ENCODE data around the gene SMIM5.
"Not testable (repeated sequence)": the region's sequence is repeated elsewhere in the genome, so short reads cannot be mapped to it uniquely, and the experiment has no call there.

The SMIM5 gene

GRCh38 chr17:75591722-75592302 lies 41.4 kb upstream of the SMIM5 start:
- H2AFZ ChIP-seq (ENCODE audit: insufficient read depth, low read length, poor library complexity): no peak overlapping the region
- no peak overlapping the region for H3K14ac ChIP-seq (ENCODE audit: low read length)
- H2BK12ac ChIP-seq (ENCODE audit: low read length): no peak overlapping the region
- H4K12ac ChIP-seq (ENCODE audit: low read depth, low read length): no peak overlapping the region
- no peak overlapping the region for H3K9ac ChIP-seq (ENCODE audit: low read length)
- no peaks in the 10 kb centered on the region for H3K9me3 ChIP-seq (ENCODE audit: insufficient read depth, low read depth, low read length)
- no peaks in the 10 kb centered on the region for H3K27me3 ChIP-seq (ENCODE audit: insufficient read depth, low read length)
- H3K23ac ChIP-seq (ENCODE audit: low read length): no peak overlapping the region
- no peak overlapping the region for H2AK5ac ChIP-seq (ENCODE audit: low read length)
- H3K4ac ChIP-seq (ENCODE audit: low read depth, low read length): no peak overlapping the region
- no peak overlapping the region for H3K18ac ChIP-seq (ENCODE audit: low read length)
- no peaks in the 10 kb centered on the region for H3K36me3 ChIP-seq (ENCODE audit: control insufficient read depth in 1 of 2, insufficient read depth in 2 of 2, low read length in 2 of 2)
- H4K8ac ChIP-seq (ENCODE audit: low read depth, low read length): no peak overlapping the region
- no peak overlapping the region for H2BK120ac ChIP-seq (ENCODE audit: insufficient read depth, low read length, poor library complexity)
- no peak overlapping the region for H3K27ac ChIP-seq (ENCODE audit: low read depth, low read length)
- peaks cover 18% of the 10 kb centered on the region for H3K79me1 ChIP-seq (ENCODE audit: low read length)
- H4K91ac ChIP-seq (ENCODE audit: low read depth, low read length): no peak overlapping the region
- no peak overlapping the region for H2BK5ac ChIP-seq (ENCODE audit: low read depth, low read length, poor library complexity)
- H3K79me2 ChIP-seq (ENCODE audit: control insufficient read depth, insufficient read depth, low read length, poor library complexity): peaks cover 12% of the 10 kb centered on the region
- DNase-seq: no peak
- no peak overlapping the region for H3K4me3 ChIP-seq (ENCODE audit: low read depth, low read length)
- peaks cover 4 to 9% of the 10 kb centered on the region in 2 experiments for H3K4me1 ChIP-seq (ENCODE audit: control insufficient read depth in 1 of 2, insufficient read depth in 2 of 2, low read length in 2 of 2)
- H3K4me2 ChIP-seq (ENCODE audit: low read length): no peak overlapping the region
- WGBS (ENCODE audit: extremely low coverage, insufficient coverage, insufficient read length): no CpG with 5 or more reads among the region's 7 CpGs

GRCh38 chr17:75592348-75593020 lies 40.8 kb upstream of the SMIM5 start:
- no peak overlapping the region for H4K91ac ChIP-seq (ENCODE audit: low read depth, low read length)
- H3K4me1 ChIP-seq (ENCODE audit: control insufficient read depth in 1 of 2, insufficient read depth in 2 of 2, low read length in 2 of 2): peaks cover 4 to 7% of the 10 kb centered on the region in 2 experiments
- H3K18ac ChIP-seq (ENCODE audit: low read length): no peak overlapping the region
- H4K8ac ChIP-seq (ENCODE audit: low read depth, low read length): no peak overlapping the region
- H2AFZ ChIP-seq (ENCODE audit: insufficient read depth, low read length, poor library complexity): no peak overlapping the region
- no peak overlapping the region for H2AK5ac ChIP-seq (ENCODE audit: low read length)
- DNase-seq: no peak
- H3K9ac ChIP-seq (ENCODE audit: low read length): no peak overlapping the region
- no peaks in the 10 kb centered on the region for H3K27me3 ChIP-seq (ENCODE audit: insufficient read depth, low read length)
- no peak overlapping the region for H2BK12ac ChIP-seq (ENCODE audit: low read length)
- H3K9me3 ChIP-seq (ENCODE audit: insufficient read depth, low read depth, low read length): no peaks in the 10 kb centered on the region
- H3K23ac ChIP-seq (ENCODE audit: low read length): no peak overlapping the region
- H3K4me2 ChIP-seq (ENCODE audit: low read length): no peak overlapping the region
- H2BK5ac ChIP-seq (ENCODE audit: low read depth, low read length, poor library complexity): no peak overlapping the region
- no peak overlapping the region for H3K14ac ChIP-seq (ENCODE audit: low read length)
- H3K4me3 ChIP-seq (ENCODE audit: low read depth, low read length): no peak overlapping the region
- no peak overlapping the region for H2BK120ac ChIP-seq (ENCODE audit: insufficient read depth, low read length, poor library complexity)
- no peaks in the 10 kb centered on the region for H3K36me3 ChIP-seq (ENCODE audit: control insufficient read depth in 1 of 2, insufficient read depth in 2 of 2, low read length in 2 of 2)
- H3K79me2 ChIP-seq (ENCODE audit: control insufficient read depth, insufficient read depth, low read length, poor library complexity): peaks cover 12% of the 10 kb centered on the region
- H4K12ac ChIP-seq (ENCODE audit: low read depth, low read length): no peak overlapping the region
- peaks cover 17% of the 10 kb centered on the region for H3K79me1 ChIP-seq (ENCODE audit: low read length)
- H3K27ac ChIP-seq (ENCODE audit: low read depth, low read length): no peak overlapping the region
- no CpG with 5 or more reads among the region's 17 CpGs for WGBS (ENCODE audit: extremely low coverage, insufficient coverage, insufficient read length)
- no peak overlapping the region for H3K4ac ChIP-seq (ENCODE audit: low read depth, low read length)

DNA sequence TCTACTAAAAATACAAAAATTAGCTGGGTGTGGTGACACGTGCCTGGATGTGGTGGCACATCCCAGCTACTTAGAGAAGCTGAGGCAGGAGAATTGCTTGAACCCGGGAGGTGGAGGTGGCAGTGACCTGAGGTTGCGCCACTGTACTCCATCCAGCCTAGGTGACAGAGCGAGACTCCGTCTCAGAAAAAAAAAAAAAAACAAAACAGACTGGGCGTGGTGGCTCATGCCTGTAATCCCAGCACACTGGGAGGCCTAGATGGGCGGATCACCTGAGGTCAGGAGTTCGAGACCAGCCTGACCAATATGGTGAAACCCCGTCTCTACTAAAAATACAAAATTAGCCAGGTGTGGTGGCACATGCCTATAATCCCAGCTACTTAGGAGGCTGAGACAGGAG lies 39.8 kb upstream of the SMIM5 start:
- H3K23ac ChIP-seq (ENCODE audit: low read length); H3K36me3 ChIP-seq (ENCODE audit: control insufficient read depth in 1 of 2, insufficient read depth in 2 of 2, low read length in 2 of 2); H2BK5ac ChIP-seq (ENCODE audit: low read depth, low read length, poor library complexity); H4K12ac ChIP-seq (ENCODE audit: low read depth, low read length); H3K18ac ChIP-seq (ENCODE audit: low read length); H3K79me2 ChIP-seq (ENCODE audit: control insufficient read depth, insufficient read depth, low read length, poor library complexity); H3K4me2 ChIP-seq (ENCODE audit: low read length); H2AK5ac ChIP-seq (ENCODE audit: low read length); H4K91ac ChIP-seq (ENCODE audit: low read depth, low read length); H3K79me1 ChIP-seq (ENCODE audit: low read length); H3K4me3 ChIP-seq (ENCODE audit: low read depth, low read length); H2BK120ac ChIP-seq (ENCODE audit: insufficient read depth, low read length, poor library complexity); H3K4ac ChIP-seq (ENCODE audit: low read depth, low read length); H3K4me1 ChIP-seq (ENCODE audit: control insufficient read depth in 1 of 2, insufficient read depth in 2 of 2, low read length in 2 of 2); H2AFZ ChIP-seq (ENCODE audit: insufficient read depth, low read length, poor library complexity); H2BK12ac ChIP-seq (ENCODE audit: low read length); H3K9ac ChIP-seq (ENCODE audit: low read length); H3K27ac ChIP-seq (ENCODE audit: low read depth, low read length); H4K8ac ChIP-seq (ENCODE audit: low read depth, low read length); H3K9me3 ChIP-seq (ENCODE audit: insufficient read depth, low read depth, low read length); H3K14ac ChIP-seq (ENCODE audit: low read length); H3K27me3 ChIP-seq (ENCODE audit: insufficient read depth, low read length); DNase-seq: not testable (repeated sequence)
- no CpG with 5 or more reads among the region's 9 CpGs for WGBS (ENCODE audit: extremely low coverage, insufficient coverage, insufficient read length)

GRCh38 chr17:75594499-75595283 lies 38.5 kb upstream of the SMIM5 start:
- peak; percentile 89 to 96 for DNase-seq
- H2AK5ac ChIP-seq (ENCODE audit: low read length): no peak overlapping the region
- no peak overlapping the region for H4K91ac ChIP-seq (ENCODE audit: low read depth, low read length)
- no peak overlapping the region for H3K23ac ChIP-seq (ENCODE audit: low read length)
- H3K4me3 ChIP-seq (ENCODE audit: low read depth, low read length): no peak overlapping the region
- H3K79me1 ChIP-seq (ENCODE audit: low read length): no peaks in the 10 kb centered on the region
- no peak overlapping the region for H3K9ac ChIP-seq (ENCODE audit: low read length)
- no peaks in the 10 kb centered on the region for H3K36me3 ChIP-seq (ENCODE audit: control insufficient read depth in 1 of 2, insufficient read depth in 2 of 2, low read length in 2 of 2)
- H3K4me2 ChIP-seq (ENCODE audit: low read length): no peak overlapping the region
- H3K9me3 ChIP-seq (ENCODE audit: insufficient read depth, low read depth, low read length): no peaks in the 10 kb centered on the region
- no peak overlapping the region for H4K8ac ChIP-seq (ENCODE audit: low read depth, low read length)
- no peaks in the 10 kb centered on the region for H3K4me1 ChIP-seq (ENCODE audit: control insufficient read depth in 1 of 2, insufficient read depth in 2 of 2, low read length in 2 of 2)
- H3K27ac ChIP-seq (ENCODE audit: low read depth, low read length): no peak overlapping the region
- H3K18ac ChIP-seq (ENCODE audit: low read length): no peak overlapping the region
- no peaks in the 10 kb centered on the region for H3K27me3 ChIP-seq (ENCODE audit: insufficient read depth, low read length)
- no CpG with 5 or more reads among the region's 28 CpGs for WGBS (ENCODE audit: extremely low coverage, insufficient coverage, insufficient read length)
- no peak overlapping the region for H3K4ac ChIP-seq (ENCODE audit: low read depth, low read length)
- no peak overlapping the region for H3K14ac ChIP-seq (ENCODE audit: low read length)
- H4K12ac ChIP-seq (ENCODE audit: low read depth, low read length): no peak overlapping the region
- H2BK5ac ChIP-seq (ENCODE audit: low read depth, low read length, poor library complexity): no peak overlapping the region
- no peak overlapping the region for H2AFZ ChIP-seq (ENCODE audit: insufficient read depth, low read length, poor library complexity)
- no peak overlapping the region for H2BK12ac ChIP-seq (ENCODE audit: low read length)
- no peak overlapping the region for H2BK120ac ChIP-seq (ENCODE audit: insufficient read depth, low read length, poor library complexity)
- no peaks in the 10 kb centered on the region for H3K79me2 ChIP-seq (ENCODE audit: control insufficient read depth, insufficient read depth, low read length, poor library complexity)

Measured in trophoblast cell (in vitro differentiated cells and primary cell).